Neuron (in vitro differentiated cells): ENCODE data around the gene PRMT3.

ENCODE experiments used
- H2AFZ ChIP-seq: one replicate; pipeline ENCODE4 v1.6.1; 2013; ENCODE audit warnings: low read depth, mild to moderate bottlenecking, inconsistent platforms, low read length, moderate library complexity
- H3K27me3 ChIP-seq: one replicate; pipeline ENCODE4 v1.6.1; 2013; ENCODE audit warnings: low read length; ENCODE audit not compliant: insufficient read depth
- H3K36me3 ChIP-seq: one replicate; pipeline ENCODE4 v1.6.1; 2013; ENCODE audit warnings: low read length; ENCODE audit not compliant: insufficient read depth
- H3K4me1 ChIP-seq: one replicate; pipeline ENCODE4 v1.6.1; 2013; ENCODE audit warnings: low read length; ENCODE audit not compliant: insufficient read depth
- H3K4me3 ChIP-seq: 2 replicates; pipeline ENCODE4 v1.5.1; 2013; ENCODE audit warnings: mild to moderate bottlenecking, low read length, moderate library complexity
- H3K9me3 ChIP-seq: one replicate; pipeline ENCODE4 v1.6.1; 2013; ENCODE audit warnings: low read length

Gene PRMT3

GRCh38 chr11:20558741-20559140, 171.2 kb downstream of the PRMT3 start:
- Histone ChIP-seq H3K9me3 (no peaks in the 10 kb centered on the region), H3K27me3 (no peaks in the 10 kb centered on the region), H3K36me3 (no peaks in the 10 kb centered on the region), H2AFZ (no peak overlapping the region), H3K4me3 (no peak overlapping the region), H3K4me1 (no peaks in the 10 kb centered on the region)
